Keratinocyte (primary cell): ENCODE results near the gene PPP4R4. TPM values are rescaled to one million over a fixed set of nuclear protein-coding genes. Genes with fewer than 3 reads are reported as not detected.

ENCODE experiments used
- DNase-seq: peaks from one replicate; pipeline ENCODE4 v3.0.0-alpha.2; 2011; ENCODE audit warnings: low read depth, missing footprints, low spot score
- FAIRE-seq: peaks from 2 replicates; lab custom pipeline; 2011; peaks lifted over from hg19 to GRCh38; lab: Jason Lieb, UNC
- H2AFZ ChIP-seq: 2 replicates; pipeline ENCODE4 v1.6.0; 2012; ENCODE audit warnings: low read length, control low read depth, inconsistent platforms; ENCODE audit not compliant: control insufficient read depth
- H3K27ac ChIP-seq: 2 replicates; pipeline ENCODE4 v1.5.1; 2011; ENCODE audit warnings: low read length; ENCODE audit not compliant: control insufficient read depth, insufficient read depth
- H3K27me3 ChIP-seq: 3 replicates; pipeline ENCODE4 v1.6.0; 2011; ENCODE audit warnings: low read length; ENCODE audit not compliant: control insufficient read depth, insufficient read depth; ENCODE audit errors: extremely low read depth
- H3K36me3 ChIP-seq, 2 experiments: 2 replicates in 1 of 2; 3 replicates in 1 of 2; pipeline ENCODE4 v1.5.1; 2011; ENCODE audit warnings: low read length in 2 of 2, mild to moderate bottlenecking in 1 of 2; ENCODE audit not compliant: control insufficient read depth in 2 of 2, insufficient read depth in 2 of 2; ENCODE audit errors: extremely low read depth in 1 of 2
- H3K4me1 ChIP-seq: 3 replicates; pipeline ENCODE4 v1.5.1; 2011; ENCODE audit warnings: low read length; ENCODE audit not compliant: control insufficient read depth, insufficient read depth; ENCODE audit errors: extremely low read depth
- H3K4me2 ChIP-seq: 3 replicates; pipeline ENCODE4 v1.6.0; 2011; ENCODE audit warnings: low read depth, low read length; ENCODE audit not compliant: control insufficient read depth, insufficient read depth; ENCODE audit errors: extremely low read depth
- H3K4me3 ChIP-seq, 3 experiments: fragments of 200-600 bp in 1 of 3; sonication (generic) in 1 of 3; 2 replicates in 2 of 3; 3 replicates in 1 of 3; pipeline ENCODE4 v1.5.1; 2011 to 2016; ENCODE audit warnings: low read length in 3 of 3, mild to moderate bottlenecking in 3 of 3, control low read depth in 2 of 3, inconsistent platforms in 1 of 3, low read depth in 1 of 3, mixed read lengths in 1 of 3, mixed run types in 1 of 3, moderate library complexity in 1 of 3; ENCODE audit not compliant: control insufficient read depth in 2 of 3, insufficient read depth in 2 of 3; ENCODE audit errors: extremely low read depth in 1 of 3
- H3K79me2 ChIP-seq: 2 replicates; pipeline ENCODE4 v1.6.0; 2012; ENCODE audit warnings: low read length; ENCODE audit not compliant: control insufficient read depth, insufficient read depth
- H3K9ac ChIP-seq: 3 replicates; pipeline ENCODE4 v1.6.0; 2011; ENCODE audit warnings: low read length; ENCODE audit not compliant: control insufficient read depth, insufficient read depth; ENCODE audit errors: extremely low read depth
- H3K9me1 ChIP-seq: 3 replicates; pipeline ENCODE4 v1.6.0; 2011; ENCODE audit warnings: low read length; ENCODE audit not compliant: control insufficient read depth, insufficient read depth; ENCODE audit errors: extremely low read depth
- H3K9me3 ChIP-seq: 2 replicates; pipeline ENCODE4 v1.5.1; 2012; ENCODE audit warnings: low read depth, low read length; ENCODE audit not compliant: control insufficient read depth
- H4K20me1 ChIP-seq: 3 replicates; pipeline ENCODE4 v1.6.0; 2011; ENCODE audit warnings: low read length; ENCODE audit not compliant: control insufficient read depth, insufficient read depth; ENCODE audit errors: extremely low read depth
- CTCF ChIP-seq, 3 experiments: IDR thresholded peaks in 1 of 3; conservative IDR thresholded peaks in 1 of 3; optimal IDR thresholded peaks in 1 of 3; 2 replicates in 2 of 3; 3 replicates in 1 of 3; pipeline versions ENCODE3 to v1.5.1; 2011; ENCODE audit warnings: low read length in 3 of 3, mild to moderate bottlenecking in 3 of 3, moderate library complexity in 2 of 3, control low read depth in 1 of 3, inconsistent platforms in 1 of 3; ENCODE audit not compliant: insufficient read depth in 2 of 3; ENCODE audit errors: extremely low read depth in 1 of 3
- EZH2 ChIP-seq: IDR thresholded peaks from one replicate; pipeline ENCODE4 v1.6.1; 2012; ENCODE audit warnings: inconsistent platforms, mild to moderate bottlenecking, low read length, moderate library complexity
- dilution Hi-C: fragments of 300-500 bp; cut with MboI; formaldehyde crosslinking; loops from one replicate; pipeline ENCODE4 v1.7.0; 2020; ENCODE audit warnings: low sequenced_read_pairs; ENCODE audit not compliant: extremely low pct_ligation_motif_present
- polyA plus RNA-seq, 5 experiments: library from polyadenylated mRNA; depleted of rRNA in 3 of 5; stranded (reverse) in 3 of 5; stranded (forward) in 1 of 5; unstranded in 1 of 5; fragments of >200 nt; gene quantifications; 1 replicate in 1 of 5; 2 replicates in 3 of 5; 3 replicates in 1 of 5; pipeline versions ENCODE4 v1.2.1 to v1.2.3, GENCODE V29; 2011 to 2012; ENCODE audit warnings: missing spikeins in 2 of 5, low read depth in 1 of 5, low replicate concordance in 1 of 5

PPP4R4 gene
- polyA plus RNA-seq, 1 donor (not counting 4 experiments of a cell fraction or from before 2014, with no cell fraction given), result 9.0 TPM

GRCh38 chr14:94285158-94285557 lies 111.0 kb downstream of the PPP4R4 start:
- Histone ChIP-seq H3K36me3 (no peaks in the 10 kb centered on the region), H3K27ac (no peak overlapping the region), H3K27me3 (no peaks in the 10 kb centered on the region), H3K4me2 (no peak overlapping the region), H4K20me1 (no peaks in the 10 kb centered on the region), H3K9me1 (no peaks in the 10 kb centered on the region), H2AFZ (no peak overlapping the region), H3K79me2 (no peaks in the 10 kb centered on the region), H3K4me3 (no peak overlapping the region), H3K9me3 (no peaks in the 10 kb centered on the region), H3K4me1 (no peaks in the 10 kb centered on the region), H3K9ac (no peak overlapping the region)
- TF ChIP-seq EZH2, result no peak
- no peak for TF ChIP-seq CTCF (optimal IDR thresholded peaks at IDR 0.05 in 1 of 3, IDR thresholded peaks at IDR 0.05 in 1 of 3, conservative IDR thresholded peaks at IDR 0.05 in 1 of 3; ENCODE audit: extremely low read depth in 1 of 3, insufficient read depth in 2 of 3, low read length in 3 of 3)
- FAIRE-seq (no peak), DNase-seq (no peak)
- dilution Hi-C loops, result no loop called here

GRCh38 chr14:94288610-94289465 lies 114.7 kb downstream of the PPP4R4 start:
- Histone ChIP-seq H2AFZ (no peak overlapping the region), H3K9ac (no peak overlapping the region), H3K27ac (no peak overlapping the region), H3K4me2 (no peak overlapping the region), H3K9me1 (no peaks in the 10 kb centered on the region), H4K20me1 (no peaks in the 10 kb centered on the region), H3K4me3 (no peak overlapping the region), H3K79me2 (no peaks in the 10 kb centered on the region), H3K36me3 (no peaks in the 10 kb centered on the region), H3K27me3 (no peaks in the 10 kb centered on the region), H3K9me3 (no peaks in the 10 kb centered on the region), H3K4me1 (no peaks in the 10 kb centered on the region)
- dilution Hi-C loops, result no loop called here
- TF ChIP-seq EZH2, result no peak
- FAIRE-seq, result no peak
- no peak for DNase-seq
